Activated CD8-positive, alpha-beta memory T cell treated with anti-CD3 and anti-CD28 coated beads for 4 hours (primary cell): ENCODE data around the gene BHLHE23.
A peak's percentile ranks its signal among the peaks of the same experiment; 100 is the strongest.

Experiments
- DNase-seq, 2 donors: peaks; one replicate each; pipeline ENCODE4 v3.0.0-alpha.2; 2020; ENCODE audit warnings: low read depth in 2 of 2

BHLHE23 gene

GRCh38 chr20:62991196-62991807, 15.5 kb downstream of the BHLHE23 start:
- DNase-seq, result no peak

GRCh38 chr20:62990306-62990825, 16.4 kb downstream of the BHLHE23 start:
- DNase-seq, result no peak

GRCh38 chr20:62989201-62989601, 17.6 kb downstream of the BHLHE23 start:
- peak in 1 of 2 donors; percentile 5 for DNase-seq

- DNase-seq, result no peak
Measured at GRCh38 chr20:62987114-62987513, 19.6 kb downstream of the BHLHE23 start.

- no peak for DNase-seq
Measured at GRCh38 chr20:62986257-62986800, 20.4 kb downstream of the BHLHE23 start.

- DNase-seq, result no peak
Measured at GRCh38 chr20:62985444-62985778, 21.4 kb downstream of the BHLHE23 start.

- DNase-seq, result no peak
Measured at GRCh38 chr20:62984666-62985443, 21.9 kb downstream of the BHLHE23 start.

- DNase-seq, result no peak
Measured at GRCh38 chr20:62983210-62983609, 23.6 kb downstream of the BHLHE23 start.

- no peak for DNase-seq
Measured at GRCh38 chr20:62982124-62983075, 24.4 kb downstream of the BHLHE23 start.

GRCh38 chr20:62980970-62981369, 25.8 kb downstream of the BHLHE23 start:
- no peak for DNase-seq

- DNase-seq, result no peak
Measured at GRCh38 chr20:62980380-62980960, 26.3 kb downstream of the BHLHE23 start.

- DNase-seq, result no peak
Measured at GRCh38 chr20:62979876-62980373, 26.8 kb downstream of the BHLHE23 start.

- DNase-seq, result no peak
Measured at GRCh38 chr20:62979310-62979709, 27.5 kb downstream of the BHLHE23 start.

GRCh38 chr20:62978561-62978943, 28.2 kb downstream of the BHLHE23 start:
- no peak for DNase-seq

GRCh38 chr20:62977613-62978560, 28.9 kb downstream of the BHLHE23 start:
- peak; percentile 50 to 76 for DNase-seq

- no peak for DNase-seq
Measured at GRCh38 chr20:62976886-62977285, 29.9 kb downstream of the BHLHE23 start.

GRCh38 chr20:62975812-62976508, 30.8 kb downstream of the BHLHE23 start:
- DNase-seq, result no peak

GRCh38 chr20:62975251-62975760, 31.5 kb downstream of the BHLHE23 start:
- DNase-seq, result no peak
